OCI-LY3 (cell line): ENCODE measurements around the gene TRABD2B.

Experiments
- H2AFZ ChIP-seq: fragments of 200-600, 300-600 bp; shearing (Covaris generic); 2 replicates; pipeline ENCODE4 v1.6.0; 2014; ENCODE audit warnings: antibody characterized with exemption, low read depth, low read length
- H3K27ac ChIP-seq: fragments of 200-600, 300-600 bp; sonication (generic); 2 replicates; pipeline ENCODE4 v1.5.1; 2014; ENCODE audit warnings: mild to moderate bottlenecking, low read length, moderate library complexity, mixed read lengths
- H3K27me3 ChIP-seq: fragments of 200-600, 300-600 bp; sonication (generic); 2 replicates; pipeline ENCODE4 v1.6.1; 2014; ENCODE audit warnings: low read depth, low read length, mixed read lengths
- H3K36me3 ChIP-seq: fragments of 200-600, 300-600 bp; sonication (generic); replicated peaks from 2 replicates; pipeline ENCODE3; 2014; ENCODE audit warnings: low read depth, low read length, mixed read lengths
- H3K4me1 ChIP-seq: fragments of 300-600, 200-600 bp; sonication (generic); 2 replicates; pipeline ENCODE4 v1.6.1; 2014; ENCODE audit warnings: low read length, mixed read lengths
- H3K4me2 ChIP-seq: fragments of 200-600, 300-600 bp; sonication (generic); 2 replicates; pipeline ENCODE4 v1.6.1; 2014; ENCODE audit warnings: low read length, mixed read lengths
- H3K4me3 ChIP-seq: fragments of 300-600, 200-600 bp; sonication (generic); 2 replicates; pipeline ENCODE4 v1.5.1; 2014; ENCODE audit warnings: antibody characterized with exemption, mild to moderate bottlenecking, low read length, moderate library complexity
- H3K79me2 ChIP-seq: fragments of 300-600, 200-600 bp; shearing (Covaris generic); 2 replicates; pipeline ENCODE4 v1.6.1; 2014; ENCODE audit warnings: mild to moderate bottlenecking, low read length, mixed read lengths
- H3K9ac ChIP-seq: fragments of 300-600, 200-600 bp; shearing (Covaris generic); 2 replicates; pipeline ENCODE4 v1.6.0; 2014; ENCODE audit warnings: mild to moderate bottlenecking, low read length, moderate library complexity
- H3K9me3 ChIP-seq: fragments of 200-600, 300-600 bp; shearing (Covaris generic); 2 replicates; pipeline ENCODE4 v1.6.1; 2014; ENCODE audit warnings: low read length, mixed read lengths; ENCODE audit not compliant: insufficient read depth
- H4K20me1 ChIP-seq: fragments of 200-600, 300-600 bp; sonication (generic); 2 replicates; pipeline ENCODE4 v1.6.1; 2016; ENCODE audit warnings: low read length, mixed read lengths; ENCODE audit not compliant: insufficient read depth
- EZH2phosphoT487 ChIP-seq: fragments of 200-600 bp; shearing (Covaris generic); IDR thresholded peaks from 2 replicates; pipeline ENCODE4 v1.6.1; 2018; ENCODE audit warnings: antibody characterized with exemption, mixed run types, low read depth
- TF ChIP-seq, protein P1 (sequence below): fragments of 200-600, 300-600 bp; sonication (generic); IDR thresholded peaks from 2 replicates; pipeline ENCODE4 v1.5.1; 2014; ENCODE audit warnings: antibody characterized with exemption, low read length, low read depth

TRABD2B gene

DNA sequence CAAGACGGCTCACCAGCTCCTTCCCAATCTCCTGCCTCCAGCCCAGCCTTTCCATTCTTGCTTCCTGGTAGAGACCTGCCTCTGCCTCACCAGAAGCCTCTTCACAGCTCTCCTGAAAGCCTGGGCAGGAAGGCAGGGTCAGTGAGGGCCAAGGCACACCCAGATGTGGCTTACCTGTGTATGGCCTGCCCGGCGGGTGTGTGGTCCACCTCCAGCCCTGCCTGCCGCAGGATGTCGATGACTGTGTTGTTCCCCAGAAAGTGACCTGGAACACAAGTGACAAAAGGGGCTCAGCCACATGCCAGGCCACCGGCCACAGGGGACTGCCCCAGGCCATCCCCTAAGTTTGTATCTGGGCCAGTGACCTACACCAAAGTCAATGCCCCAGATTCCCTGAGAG is 218.9 kb downstream of the TRABD2B start:
- no peak overlapping the region for H2AFZ ChIP-seq
- no peak overlapping the region for H3K27ac ChIP-seq
- H3K4me3 ChIP-seq = no peak overlapping the region
- H3K27me3 ChIP-seq = no peaks in the 10 kb centered on the region
- H3K4me1 ChIP-seq = no peaks in the 10 kb centered on the region
- no peaks in the 10 kb centered on the region for H3K36me3 ChIP-seq
- H3K9ac ChIP-seq = no peak overlapping the region
- H3K79me2 ChIP-seq = no peaks in the 10 kb centered on the region
- H4K20me1 ChIP-seq = no peaks in the 10 kb centered on the region
- H3K4me2 ChIP-seq = no peak overlapping the region
- TF ChIP-seq, protein P1, sequence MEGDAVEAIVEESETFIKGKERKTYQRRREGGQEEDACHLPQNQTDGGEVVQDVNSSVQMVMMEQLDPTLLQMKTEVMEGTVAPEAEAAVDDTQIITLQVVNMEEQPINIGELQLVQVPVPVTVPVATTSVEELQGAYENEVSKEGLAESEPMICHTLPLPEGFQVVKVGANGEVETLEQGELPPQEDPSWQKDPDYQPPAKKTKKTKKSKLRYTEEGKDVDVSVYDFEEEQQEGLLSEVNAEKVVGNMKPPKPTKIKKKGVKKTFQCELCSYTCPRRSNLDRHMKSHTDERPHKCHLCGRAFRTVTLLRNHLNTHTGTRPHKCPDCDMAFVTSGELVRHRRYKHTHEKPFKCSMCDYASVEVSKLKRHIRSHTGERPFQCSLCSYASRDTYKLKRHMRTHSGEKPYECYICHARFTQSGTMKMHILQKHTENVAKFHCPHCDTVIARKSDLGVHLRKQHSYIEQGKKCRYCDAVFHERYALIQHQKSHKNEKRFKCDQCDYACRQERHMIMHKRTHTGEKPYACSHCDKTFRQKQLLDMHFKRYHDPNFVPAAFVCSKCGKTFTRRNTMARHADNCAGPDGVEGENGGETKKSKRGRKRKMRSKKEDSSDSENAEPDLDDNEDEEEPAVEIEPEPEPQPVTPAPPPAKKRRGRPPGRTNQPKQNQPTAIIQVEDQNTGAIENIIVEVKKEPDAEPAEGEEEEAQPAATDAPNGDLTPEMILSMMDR = no peak
- no peak for TF ChIP-seq EZH2phosphoT487
- no peaks in the 10 kb centered on the region for H3K9me3 ChIP-seq

DNA sequence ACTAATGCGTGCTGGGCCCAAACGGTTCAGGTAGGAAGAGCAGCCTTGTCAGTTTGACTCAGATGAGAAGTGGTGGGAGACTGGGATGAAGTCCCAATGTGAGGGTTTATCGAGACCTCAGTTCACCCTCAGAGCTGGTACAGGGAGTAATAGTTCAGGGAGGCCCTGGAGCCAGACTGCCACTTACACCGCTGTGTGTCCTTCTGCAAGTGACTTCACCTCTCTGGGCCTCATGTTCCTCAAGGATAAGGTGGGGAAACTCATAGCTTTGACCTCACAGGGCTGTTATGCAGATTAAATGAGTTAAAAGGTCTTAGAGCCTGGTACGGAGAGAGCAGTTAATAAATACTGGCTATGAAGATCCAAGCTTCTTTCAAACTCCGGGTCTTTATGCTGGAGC is 219.9 kb downstream of the TRABD2B start:
- Histone ChIP-seq H3K9ac (no peak overlapping the region), H3K9me3 (no peaks in the 10 kb centered on the region), H3K36me3 (no peaks in the 10 kb centered on the region), H3K79me2 (no peaks in the 10 kb centered on the region), H3K27ac (no peak overlapping the region), H3K27me3 (no peaks in the 10 kb centered on the region), H3K4me2 (no peak overlapping the region), H4K20me1 (no peaks in the 10 kb centered on the region), H2AFZ (no peak overlapping the region), H3K4me3 (no peak overlapping the region), H3K4me1 (no peaks in the 10 kb centered on the region)
- TF ChIP-seq, protein P1 = no peak
- TF ChIP-seq EZH2phosphoT487 = no peak

DNA sequence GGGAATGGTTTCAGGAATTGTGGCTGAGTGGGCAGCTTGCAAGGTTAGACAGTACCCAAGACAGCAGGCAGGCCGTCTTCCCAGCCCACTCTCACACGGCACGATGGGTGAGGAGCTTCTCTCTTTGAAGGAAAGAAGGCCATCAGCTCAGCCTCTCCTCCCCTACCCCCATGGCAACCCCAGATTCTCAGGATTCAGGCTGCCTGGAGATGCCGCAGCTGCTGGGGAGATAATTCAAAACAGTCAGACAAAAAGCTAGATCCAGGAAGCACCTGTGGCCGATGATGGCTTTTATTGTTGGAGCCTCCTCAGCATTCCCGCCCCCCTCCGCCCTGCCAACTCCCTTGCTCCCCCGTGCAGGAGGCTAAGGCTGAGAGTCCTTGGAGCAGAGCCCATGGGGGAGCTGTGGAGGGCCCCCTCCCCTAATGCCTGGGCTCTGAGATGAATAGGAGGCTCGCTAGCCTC is 220.5 kb downstream of the TRABD2B start:
- no peak for TF ChIP-seq EZH2phosphoT487
- TF ChIP-seq, protein P1 = no peak
- H3K27me3 ChIP-seq = no peaks in the 10 kb centered on the region
- H4K20me1 ChIP-seq = no peaks in the 10 kb centered on the region
- H3K27ac ChIP-seq = no peak overlapping the region
- H3K4me1 ChIP-seq = no peaks in the 10 kb centered on the region
- H3K9me3 ChIP-seq = no peaks in the 10 kb centered on the region
- H3K4me2 ChIP-seq = no peak overlapping the region
- no peaks in the 10 kb centered on the region for H3K79me2 ChIP-seq
- no peak overlapping the region for H3K9ac ChIP-seq
- H3K36me3 ChIP-seq = no peaks in the 10 kb centered on the region
- H3K4me3 ChIP-seq = no peak overlapping the region
- no peak overlapping the region for H2AFZ ChIP-seq

DNA sequence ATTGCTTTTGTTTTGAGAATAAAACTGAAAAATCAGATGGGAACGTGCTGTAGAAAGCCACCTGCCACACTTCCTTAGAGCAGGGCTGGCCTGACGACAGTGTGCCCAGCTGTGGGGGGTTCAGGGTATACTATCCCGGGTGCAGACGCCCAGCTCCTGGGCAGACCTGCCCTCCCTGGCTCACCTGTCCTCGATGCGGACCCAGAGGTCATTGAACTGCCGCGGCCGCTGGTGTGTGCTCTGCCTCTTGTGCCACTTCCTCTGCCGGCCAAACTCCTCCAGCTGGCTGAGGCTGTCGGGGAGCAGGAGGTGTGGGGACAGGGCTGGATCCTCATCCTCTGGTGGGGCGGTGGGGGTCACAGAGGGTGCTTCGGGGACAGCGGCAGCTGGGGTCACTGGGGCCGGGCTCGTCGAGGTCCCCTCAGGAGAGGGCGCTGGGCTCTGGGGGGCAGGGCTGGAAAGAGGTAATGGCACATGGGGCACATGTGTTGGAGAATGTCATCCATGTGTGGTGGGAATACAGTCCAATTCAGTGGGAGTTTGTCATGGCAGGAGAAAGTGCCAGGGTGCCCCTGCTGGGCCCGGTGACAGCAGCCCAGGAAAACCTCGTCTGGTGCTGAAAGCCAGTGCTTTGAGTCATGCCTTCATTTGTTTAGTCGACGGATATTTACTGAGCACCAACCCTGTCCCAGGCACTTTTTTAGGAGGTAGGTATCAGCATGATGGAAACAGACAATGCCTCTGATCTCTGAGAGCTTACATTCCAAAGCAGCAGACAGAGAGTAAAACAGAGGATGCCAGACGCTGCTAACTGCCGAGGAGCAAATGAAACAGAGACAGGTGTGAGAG is 222.0 kb downstream of the TRABD2B start:
- no peak overlapping the region for H3K27ac ChIP-seq
- no peak overlapping the region for H3K4me2 ChIP-seq
- H3K79me2 ChIP-seq = no peaks in the 10 kb centered on the region
- H4K20me1 ChIP-seq = no peaks in the 10 kb centered on the region
- no peak overlapping the region for H3K9ac ChIP-seq
- no peak overlapping the region for H3K4me3 ChIP-seq
- H2AFZ ChIP-seq = no peak overlapping the region
- no peak for TF ChIP-seq EZH2phosphoT487
- TF ChIP-seq, protein P1 = no peak
- no peaks in the 10 kb centered on the region for H3K27me3 ChIP-seq
- H3K4me1 ChIP-seq = no peaks in the 10 kb centered on the region
- no peaks in the 10 kb centered on the region for H3K9me3 ChIP-seq
- no peaks in the 10 kb centered on the region for H3K36me3 ChIP-seq
